Activated T-cell treated with anti-CD3 and anti-CD28 coated beads, Interleukin-2, amount 50 U/mL, for 1 hour (primary cell): ENCODE measurements around the gene MOCS1.

Experiments
- DNase-seq: peaks from one replicate; pipeline ENCODE4 v3.0.0-alpha.2; 2020

MOCS1 gene

DNA sequence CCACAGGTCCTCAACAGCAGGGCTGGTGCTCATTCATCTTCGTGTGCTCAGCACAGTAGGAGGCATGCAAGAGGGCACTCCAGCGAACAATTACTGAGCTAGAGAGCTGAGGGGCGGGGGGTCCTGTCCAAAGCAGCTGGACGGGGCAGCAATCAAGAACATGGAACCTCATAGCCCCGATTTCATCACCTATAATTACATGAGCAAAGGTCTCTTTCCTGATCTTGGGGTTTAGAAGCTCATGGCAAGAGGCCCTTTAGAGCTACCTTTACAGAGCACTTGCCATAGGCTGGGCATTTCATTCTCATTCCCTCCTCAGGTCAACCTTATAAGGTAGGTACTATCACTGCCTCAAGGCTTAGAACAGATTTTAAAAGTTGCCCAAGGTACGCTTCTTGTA lies 10.4 kb downstream of the MOCS1 start:
- DNase-seq, result no peak

DNA sequence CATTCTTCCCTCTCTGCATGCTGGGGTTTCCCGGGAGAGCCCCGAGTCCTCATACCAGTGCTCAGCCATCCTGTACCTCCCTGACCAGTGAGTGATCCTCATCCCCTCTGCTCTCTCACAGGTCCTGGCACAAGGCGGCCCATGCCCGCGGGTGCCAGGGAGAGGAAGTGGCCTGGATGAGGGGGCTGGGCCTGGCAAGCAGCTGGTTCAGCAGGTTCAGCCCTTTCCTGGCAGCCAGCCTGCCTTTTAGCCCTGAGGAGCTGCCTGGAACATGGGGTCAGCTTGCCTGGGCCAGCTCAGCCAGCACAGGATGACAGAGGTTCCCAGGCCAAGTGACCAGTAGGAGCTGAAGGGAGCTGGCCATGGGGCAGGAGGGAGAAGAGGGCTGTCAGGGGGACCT lies 10.9 kb downstream of the MOCS1 start:
- DNase-seq, result no peak

DNA sequence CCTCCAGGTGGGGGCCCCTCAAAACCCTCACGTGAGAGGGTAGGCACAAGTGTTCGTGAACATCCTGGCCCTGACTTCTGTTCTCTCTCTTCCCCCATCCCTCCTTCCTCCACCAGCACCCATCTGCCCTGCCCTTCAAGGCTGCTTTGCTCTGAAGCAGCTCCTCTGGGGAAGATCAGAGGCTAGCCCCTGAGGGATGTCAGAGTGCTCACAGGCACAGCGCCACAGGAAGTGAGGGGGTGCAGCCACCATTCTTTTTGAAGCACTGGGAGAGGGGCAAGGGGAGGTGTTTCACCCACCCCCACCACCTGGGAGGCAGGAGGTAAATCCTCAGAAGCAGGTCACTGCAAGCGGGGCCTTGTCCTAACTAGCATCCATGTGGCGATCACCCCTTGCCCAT lies 11.4 kb downstream of the MOCS1 start:
- DNase-seq, result no peak

DNA sequence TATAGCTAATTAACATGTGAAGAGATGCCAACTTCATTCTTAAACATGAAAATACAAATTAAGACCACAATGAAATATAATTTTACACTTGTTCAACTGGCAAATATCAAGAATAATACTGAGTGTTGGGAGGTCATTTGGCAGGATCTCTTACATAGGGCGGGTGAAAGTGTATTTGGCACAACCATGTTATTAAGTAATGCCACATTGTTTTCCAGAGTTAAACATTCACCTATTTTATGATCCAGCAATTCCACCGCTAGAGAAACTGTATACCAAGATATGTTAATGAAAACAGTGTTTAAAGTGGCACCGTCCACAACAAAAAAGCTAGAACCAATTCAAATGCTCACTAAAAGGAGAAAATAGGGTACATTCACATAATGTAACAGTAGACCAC lies 14.1 kb downstream of the MOCS1 start:
- no peak for DNase-seq

DNA sequence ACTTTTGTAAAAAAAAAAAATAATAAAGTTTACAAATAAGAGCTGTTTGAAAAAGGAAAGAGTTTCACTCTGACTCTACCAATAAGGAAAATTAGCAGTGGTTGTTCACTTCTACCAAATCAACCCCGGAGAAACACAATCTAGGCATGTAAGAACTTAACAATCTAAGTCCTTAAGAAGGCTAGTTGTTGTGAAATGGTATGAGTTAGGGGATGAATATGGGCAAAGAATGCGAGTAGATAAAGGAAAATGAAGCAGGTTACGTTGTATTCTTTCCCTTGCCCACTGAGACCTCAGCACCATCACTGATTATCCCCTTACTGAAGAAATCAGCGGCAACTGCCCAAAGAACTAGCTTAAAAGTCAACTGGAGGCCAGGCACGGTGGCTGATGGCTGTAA lies 15.4 kb downstream of the MOCS1 start:
- no peak for DNase-seq

DNA sequence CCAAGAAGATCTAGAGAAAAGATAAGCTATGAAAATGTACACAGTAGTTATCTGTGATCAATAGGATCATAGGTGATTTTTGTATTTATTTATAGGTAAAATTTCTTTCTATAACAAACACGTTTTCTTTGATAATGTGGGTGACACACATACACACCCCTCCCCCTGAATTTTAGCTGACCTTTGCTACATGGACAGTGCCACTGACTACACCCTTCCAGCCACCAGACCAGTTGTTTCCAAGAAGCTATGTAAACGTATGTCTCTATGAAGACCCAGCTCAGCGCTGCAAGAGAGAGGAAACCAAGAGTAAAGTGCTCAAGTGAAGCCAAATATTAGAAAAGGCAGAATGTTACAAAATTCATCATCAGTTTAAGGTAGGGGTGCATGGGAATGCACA lies 16.3 kb downstream of the MOCS1 start:
- no peak for DNase-seq

DNA sequence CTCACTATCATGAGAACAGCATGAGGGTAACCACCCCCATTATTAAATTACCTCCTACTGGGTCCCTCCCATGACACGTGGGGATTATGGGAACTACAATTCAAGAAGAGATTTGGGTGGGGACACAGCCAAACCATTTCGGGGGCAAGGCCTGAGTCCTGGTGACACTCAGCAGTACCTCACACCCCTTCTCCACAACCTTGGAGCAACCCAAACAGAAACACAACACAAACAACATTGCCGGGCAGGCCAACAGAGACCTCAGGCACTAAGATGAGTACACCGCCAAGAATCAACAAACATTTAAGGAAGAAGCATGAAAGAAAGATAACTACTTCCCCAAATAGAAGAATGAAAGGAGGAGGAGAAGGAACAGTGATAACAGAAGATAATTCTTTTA lies 16.9 kb downstream of the MOCS1 start:
- no peak for DNase-seq

DNA sequence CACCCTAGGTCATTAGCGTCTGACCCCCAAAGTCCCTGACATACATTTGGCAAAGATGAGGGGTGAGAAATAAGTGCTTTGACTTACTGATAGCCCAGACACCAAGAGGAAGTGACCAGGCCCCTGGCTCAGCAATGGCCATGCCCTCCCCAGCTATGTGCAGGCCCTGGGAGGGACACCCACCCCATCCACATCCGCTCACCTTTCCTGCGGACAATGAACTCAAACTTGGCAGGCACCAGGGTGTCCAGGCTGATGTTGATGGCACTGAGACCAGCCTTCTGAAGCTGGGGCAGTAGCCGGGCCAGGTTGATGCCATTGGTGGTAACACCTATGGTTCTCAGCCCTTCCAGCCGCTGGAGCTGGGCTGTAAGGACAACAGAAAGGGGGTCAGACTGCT lies 18.4 kb downstream of the MOCS1 start:
- no peak for DNase-seq

DNA sequence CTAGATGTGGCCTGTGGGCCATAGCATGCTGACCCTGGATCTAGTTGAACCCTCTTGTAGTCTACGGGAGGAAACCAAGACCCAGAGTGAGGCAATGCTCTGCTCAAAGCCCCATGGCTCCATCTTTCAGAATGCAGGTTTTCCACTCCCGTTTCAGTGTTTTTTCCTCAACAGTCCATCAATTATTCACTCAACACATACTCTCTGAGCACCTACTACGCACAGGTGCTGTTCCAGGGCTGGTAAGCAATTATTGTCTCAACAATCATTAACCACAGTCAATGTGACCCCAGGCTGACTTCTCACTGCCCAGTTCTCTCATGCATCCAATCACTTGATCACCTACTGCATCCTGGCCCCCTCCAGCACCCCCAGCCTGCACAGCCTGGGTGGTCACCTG lies 20.0 kb downstream of the MOCS1 start:
- DNase-seq, result no peak

DNA sequence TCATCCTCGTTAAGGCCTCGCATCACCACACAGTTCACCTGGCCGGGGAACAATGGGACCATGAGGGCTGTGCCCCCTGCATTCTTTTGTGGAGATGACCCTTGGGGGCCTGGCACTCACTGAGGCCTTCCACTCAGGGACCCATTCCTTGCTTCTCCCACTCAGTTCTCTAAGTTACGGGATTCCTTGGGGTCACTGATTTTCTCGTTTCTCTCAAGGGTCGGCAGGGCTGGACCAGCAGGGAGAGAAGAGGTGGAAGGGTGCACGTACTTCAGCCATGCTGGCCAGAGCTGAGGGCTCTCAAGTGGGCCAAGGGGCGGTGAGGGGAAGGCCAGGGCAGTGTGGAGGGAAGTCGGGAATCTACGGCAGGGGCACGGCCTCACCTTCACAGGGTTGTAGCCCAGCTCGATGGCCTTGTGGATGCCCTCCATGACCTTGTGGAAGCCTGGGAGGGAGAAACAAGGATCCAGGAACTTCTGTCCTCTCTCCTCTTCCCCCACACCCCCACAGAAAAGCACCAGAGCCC lies 20.8 kb downstream of the MOCS1 start:
- no peak for DNase-seq

DNA sequence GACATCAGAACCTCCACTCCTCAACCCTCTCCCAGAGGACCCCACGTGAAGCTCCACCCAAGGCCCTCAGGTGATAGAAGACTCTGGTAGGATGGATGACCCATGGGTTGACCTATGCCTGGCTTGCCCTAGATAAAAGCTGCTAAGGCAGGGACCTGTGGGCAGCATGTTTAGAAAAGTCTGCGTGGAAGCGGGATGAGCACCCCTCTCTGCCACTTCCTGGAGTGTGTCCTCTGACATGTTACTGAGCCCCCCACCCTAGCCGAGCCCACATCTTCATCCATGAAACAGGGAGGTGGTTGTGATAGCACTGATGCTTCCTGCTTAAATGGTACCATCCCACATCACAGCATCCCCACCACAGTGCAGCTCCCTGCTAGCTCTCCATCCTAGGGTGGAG lies 21.8 kb downstream of the MOCS1 start:
- DNase-seq, result no peak

DNA sequence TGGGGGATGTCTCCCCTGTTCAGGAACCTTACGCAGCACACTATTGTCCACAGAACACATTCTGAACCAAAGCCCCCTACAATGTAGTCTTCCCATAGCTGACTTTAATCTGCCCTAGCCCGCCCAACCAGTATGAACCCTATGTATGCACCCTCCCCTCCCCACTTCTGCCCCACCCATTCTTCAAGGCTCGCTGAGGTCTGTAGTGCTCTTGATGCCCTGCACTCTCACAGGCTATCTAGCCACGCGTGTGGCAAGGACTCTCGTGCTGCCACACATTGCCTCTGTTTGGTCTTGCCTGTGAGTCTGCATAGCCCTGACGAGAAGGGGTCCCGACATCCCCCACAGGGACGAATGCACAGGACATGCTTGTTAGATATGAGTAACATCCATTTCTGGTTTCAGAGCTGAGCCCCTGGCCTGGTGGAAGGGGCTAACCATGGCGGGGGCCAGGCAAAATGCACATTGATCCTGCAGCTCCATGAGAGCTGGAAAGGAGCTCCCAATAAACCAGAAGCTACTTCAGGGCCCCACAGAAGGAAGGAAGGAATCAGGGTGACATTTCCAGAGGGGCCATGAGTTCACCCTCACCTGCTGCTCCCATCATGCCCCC lies 22.6 kb downstream of the MOCS1 start:
- DNase-seq, result no peak

DNA sequence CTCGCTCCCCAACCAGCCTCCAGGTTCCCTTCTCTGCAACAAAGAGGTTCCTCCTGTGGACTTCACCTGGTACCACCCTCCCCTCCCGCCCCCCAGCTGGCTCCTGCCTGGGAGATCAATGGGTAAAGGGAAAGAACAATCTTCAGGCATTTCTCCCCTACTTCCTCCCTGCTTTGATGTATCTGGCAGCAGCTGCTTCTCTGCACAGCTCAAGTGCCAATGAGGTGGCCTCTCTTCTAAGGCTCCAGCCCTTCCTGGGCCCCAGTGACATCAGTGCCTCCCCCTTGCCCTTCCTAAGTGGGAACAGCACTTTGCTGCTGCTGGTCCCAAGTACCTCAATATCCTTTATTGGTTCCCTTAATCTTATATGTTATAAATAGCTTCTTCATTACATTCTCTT lies 23.5 kb downstream of the MOCS1 start:
- DNase-seq, result no peak

DNA sequence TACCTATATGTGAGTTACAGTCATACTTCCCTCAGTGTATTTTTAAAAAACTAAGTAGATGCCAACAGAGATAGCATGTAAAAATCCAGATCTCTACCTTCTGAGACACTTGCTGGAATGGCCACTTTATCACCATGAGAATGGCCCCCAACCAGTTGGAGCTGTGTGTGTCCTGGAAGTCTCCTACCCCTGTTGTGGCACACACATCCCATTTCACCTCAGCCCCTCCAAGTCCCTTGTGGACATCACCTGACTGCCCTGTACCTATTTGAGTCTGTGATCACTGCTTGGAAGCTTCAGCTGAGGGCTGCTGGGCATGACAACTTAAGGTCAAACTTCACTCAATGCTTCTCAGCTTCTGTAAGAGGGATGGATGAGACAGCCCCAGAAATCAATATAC lies 24.1 kb downstream of the MOCS1 start:
- DNase-seq, result no peak

DNA sequence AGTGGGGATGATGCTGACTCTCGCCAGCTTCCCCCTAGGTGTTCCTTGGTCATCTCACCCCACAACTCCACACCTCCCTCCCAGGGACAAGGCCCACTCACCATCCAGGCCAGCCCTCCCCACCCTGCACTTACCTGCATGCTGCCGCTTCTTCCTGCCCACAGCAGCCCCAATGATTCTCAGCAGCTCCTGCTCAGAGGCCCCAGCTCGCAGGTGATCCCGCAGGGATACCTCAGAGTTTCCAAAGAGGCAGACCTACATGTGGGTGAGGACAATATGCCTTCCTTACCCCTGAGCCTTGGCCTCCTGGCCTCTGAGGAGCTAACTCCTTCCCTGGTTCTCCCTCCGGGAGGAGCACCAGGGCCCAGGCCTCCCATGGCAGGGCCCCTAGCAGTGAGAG lies 24.6 kb downstream of the MOCS1 start:
- DNase-seq, result no peak

DNA sequence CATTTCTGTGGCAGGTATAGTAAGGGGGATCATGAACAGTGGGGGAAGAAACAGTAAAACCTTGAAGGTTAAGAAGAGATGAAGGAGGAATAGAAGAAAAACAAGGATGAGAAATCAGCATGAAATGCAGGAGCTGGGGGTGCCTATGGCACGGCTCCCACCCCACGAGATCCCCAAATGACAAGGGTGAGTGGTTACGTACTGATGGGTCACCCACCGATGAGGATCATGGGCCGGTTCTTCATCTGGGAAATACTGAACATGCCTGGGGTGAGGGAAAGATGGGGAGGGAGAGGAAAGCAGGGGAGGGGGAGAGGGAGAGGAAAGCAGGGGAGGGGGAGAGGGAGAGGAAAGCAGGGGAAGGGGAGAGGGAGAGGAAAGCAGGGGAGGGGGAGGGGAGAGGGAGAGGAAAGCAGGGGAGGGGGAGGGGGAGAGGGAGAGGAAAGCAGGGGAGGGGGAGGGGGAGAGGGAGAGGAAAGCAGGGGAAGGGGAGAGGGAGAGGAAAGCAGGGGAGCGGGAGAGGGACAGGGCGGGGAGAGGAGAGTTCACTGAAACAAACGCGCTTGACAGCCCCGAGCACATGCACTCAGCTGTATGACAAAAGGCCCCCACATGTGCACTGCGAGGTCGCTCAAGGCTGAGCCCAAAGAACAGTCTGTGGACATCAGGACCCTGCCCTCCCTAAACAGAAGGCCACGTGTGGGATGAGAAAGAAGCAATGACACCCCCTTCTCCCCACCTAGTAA lies 25.3 kb downstream of the MOCS1 start:
- no peak for DNase-seq

DNA sequence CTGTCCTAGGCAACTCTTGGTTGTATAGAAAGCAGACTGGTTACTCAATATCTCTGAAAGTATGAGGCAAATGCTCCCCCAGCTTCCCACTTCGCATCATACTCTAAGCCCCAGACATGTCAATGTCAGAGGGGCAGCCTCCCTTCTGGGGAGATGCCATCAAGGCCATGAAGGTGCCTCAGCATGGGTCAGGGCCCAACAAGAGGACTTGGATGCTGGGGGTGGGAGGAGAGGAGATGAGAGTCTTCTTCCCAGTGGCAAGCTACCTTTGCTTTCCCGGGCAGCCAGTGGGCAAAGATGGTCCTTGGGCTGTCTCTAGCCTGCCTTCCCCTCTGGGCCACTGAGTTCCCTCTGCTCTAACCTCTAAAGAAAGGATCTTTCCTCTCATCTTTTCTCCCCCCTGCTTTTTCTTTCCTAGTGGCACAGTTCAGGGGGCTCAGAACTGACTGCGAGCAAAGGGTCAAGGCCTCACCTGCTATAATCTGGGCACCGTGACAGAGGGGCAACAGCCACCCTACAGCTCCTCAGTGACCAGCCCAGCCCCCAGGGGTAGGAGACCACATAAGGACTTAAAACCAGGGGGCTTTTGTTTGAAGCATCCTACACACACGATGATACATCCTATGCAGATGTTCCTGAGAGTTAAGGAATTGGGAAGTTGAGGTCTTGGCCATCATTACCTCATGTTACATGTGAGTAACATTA lies 26.2 kb downstream of the MOCS1 start:
- DNase-seq, result no peak

DNA sequence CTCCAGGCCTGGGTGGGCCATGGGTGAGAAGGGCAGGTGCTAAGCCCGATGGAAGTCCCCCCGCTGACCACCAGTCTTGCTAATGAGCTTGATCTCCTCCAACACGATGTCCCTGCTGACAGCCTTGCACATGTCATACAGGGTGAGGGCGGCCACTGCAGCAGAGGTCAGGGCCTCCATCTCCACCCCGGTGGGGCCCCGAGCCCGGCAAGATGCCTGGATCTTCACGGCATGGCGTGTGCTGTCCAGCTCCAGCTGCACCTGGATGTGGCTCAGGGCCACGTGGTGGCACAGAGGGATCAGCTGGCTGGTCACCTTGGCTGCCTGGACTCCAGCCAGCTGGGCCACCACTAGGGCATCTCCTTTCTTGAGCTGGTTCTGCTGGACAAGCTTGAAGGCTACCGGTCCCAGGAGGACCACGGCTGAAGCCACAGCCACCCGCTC lies 27.9 kb downstream of the MOCS1 start:
- DNase-seq, result no peak

DNA sequence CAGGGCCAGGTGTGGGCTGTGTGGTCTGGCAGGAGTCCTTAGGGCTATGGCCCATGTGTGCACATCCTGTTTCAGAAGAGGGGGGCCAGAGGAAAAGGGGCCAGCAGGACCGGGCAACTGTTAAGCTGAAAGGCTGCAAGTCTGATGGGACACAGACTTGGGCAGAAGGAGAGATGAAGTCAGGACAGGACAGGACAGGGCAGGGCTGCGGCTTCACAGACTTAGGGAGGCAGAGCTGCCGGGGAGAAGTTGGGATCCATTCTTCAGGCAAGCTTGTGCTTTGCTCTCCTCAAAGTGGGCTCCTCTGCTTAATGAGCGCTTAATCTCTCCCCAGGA lies 28.7 kb downstream of the MOCS1 start:
- no peak for DNase-seq

DNA sequence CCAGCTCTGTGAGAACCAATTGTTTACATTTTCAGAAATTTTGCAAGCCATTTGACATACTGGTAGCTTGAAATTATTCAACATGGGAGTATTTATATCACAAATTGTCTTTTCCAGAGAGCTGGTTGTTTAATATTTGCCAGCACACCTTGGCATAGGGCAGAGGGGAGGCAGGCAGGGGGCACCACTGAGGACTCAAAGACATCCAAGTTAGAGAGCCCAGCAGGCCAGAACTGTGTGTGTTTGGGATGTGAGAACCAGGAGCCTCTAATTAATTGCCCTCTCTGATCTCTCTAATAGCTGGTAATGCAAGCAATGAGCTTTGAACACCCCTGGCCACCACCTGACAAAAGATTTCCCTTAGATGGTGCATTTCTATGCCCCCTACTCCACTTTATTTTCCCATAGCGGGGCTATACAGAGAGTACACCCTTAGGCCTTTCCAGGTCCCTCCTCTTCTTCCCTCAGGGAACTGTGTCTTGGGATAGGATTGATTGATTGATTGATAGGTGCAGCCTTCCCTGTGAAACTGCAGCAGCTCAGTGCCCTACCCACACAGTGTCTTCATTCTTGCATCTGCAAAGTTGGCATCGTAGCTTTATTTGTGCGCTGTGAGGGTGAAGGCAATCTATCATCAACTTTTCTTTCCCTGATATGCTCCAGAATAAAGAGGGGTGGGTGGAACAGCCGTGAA lies 29.2 kb downstream of the MOCS1 start:
- DNase-seq, result no peak

DNA sequence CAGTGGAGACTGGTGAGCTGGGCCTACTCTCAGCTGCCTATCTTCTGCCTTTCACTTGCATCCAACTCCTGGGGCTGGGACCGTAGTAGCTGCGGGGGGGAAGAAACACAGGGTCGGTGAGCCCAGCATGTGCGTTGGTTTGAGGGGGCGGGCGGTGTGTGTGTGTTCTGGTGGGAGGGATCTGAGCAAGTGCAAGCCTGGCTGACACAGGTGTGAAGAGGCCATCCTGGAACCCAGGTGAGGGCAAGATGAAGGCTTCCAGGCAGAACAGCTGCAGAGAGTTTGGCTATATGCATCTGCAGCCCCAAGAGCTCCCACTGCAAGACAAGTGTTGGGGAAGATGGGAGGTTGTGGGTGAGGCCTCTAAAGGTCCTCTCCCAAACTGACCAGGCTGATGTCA lies 30.6 kb downstream of the MOCS1 start:
- DNase-seq, result no peak

DNA sequence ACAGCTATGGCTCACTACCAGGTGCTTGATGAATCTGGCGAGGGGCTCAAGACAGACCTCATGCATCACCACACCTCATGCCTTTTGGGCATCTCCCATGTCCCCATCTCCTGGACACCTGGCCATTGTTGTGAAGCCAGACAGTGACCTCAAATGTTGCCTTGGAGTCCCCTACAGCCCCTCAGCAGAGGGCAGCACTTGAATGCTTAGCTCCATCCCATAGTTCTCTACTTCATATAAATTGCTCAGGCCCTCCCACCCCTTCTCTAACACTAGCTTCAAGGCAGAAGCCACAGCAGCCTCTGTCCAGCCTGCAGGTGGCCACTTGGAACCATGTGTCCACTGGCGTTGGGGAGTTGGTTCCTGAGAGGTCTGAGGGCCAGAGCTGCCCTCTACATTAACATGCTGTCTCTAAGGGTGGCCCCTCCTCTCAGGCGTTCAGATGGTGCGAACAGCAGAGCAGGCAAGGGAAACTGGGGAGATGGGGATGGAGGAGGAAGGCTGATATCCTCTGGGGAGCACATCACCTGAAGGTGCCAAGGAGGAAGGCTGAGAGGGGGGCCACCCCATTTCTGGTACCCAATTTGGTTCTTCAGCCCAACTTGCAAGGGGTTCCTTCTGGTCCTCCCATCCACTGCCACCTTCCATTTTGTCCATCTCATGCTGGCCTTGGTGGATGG lies 31.3 kb downstream of the MOCS1 start:
- DNase-seq, result no peak

DNA sequence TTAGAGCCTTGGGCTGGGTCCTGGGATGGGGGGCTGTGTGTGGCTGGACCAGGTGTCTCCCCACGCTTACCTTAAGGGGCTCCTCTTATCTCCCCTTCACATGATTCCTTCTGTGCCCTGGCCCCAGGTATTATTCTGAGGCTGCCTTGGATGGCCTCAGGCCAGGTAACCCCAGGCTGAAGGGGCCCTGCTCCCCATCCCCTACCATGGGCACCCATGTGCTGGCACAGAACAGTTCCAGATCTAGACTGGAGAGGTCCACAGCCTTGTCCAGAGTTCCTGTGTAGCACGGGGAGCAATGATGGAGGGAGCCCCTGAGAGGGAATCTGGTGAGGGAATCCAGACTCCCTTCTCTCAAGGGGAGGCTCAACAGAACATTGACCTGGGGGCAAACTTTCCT lies 32.1 kb downstream of the MOCS1 start:
- DNase-seq, result no peak
